GM12865 (cell line): ENCODE data around the gene CETN2.
"Not testable (repeated sequence)": the region's sequence is repeated elsewhere in the genome, so short reads cannot be mapped to it uniquely, and the experiment has no call there.

Source experiments
- DNase-seq: peaks from one replicate; pipeline ENCODE4 v3.0.0; 2010; ENCODE audit warnings: low read depth
- H3K4me3 ChIP-seq: 2 replicates; pipeline ENCODE4 v1.5.1; 2011; ENCODE audit warnings: mild to moderate bottlenecking, low read depth, low read length, control low read depth
- CTCF ChIP-seq: IDR thresholded peaks from 2 replicates; pipeline ENCODE4 v1.5.1; 2011; ENCODE audit warnings: low read length, control low read depth, low read depth, inconsistent platforms; ENCODE audit not compliant: insufficient read depth; ENCODE audit errors: missing control alignments

The CETN2 gene

GRCh38 chrX:152847281-152847680, 16.7 kb upstream of the CETN2 start:
- DNase-seq, result no peak
- no peak overlapping the region for H3K4me3 ChIP-seq
- TF ChIP-seq CTCF, result no peak

DNA sequence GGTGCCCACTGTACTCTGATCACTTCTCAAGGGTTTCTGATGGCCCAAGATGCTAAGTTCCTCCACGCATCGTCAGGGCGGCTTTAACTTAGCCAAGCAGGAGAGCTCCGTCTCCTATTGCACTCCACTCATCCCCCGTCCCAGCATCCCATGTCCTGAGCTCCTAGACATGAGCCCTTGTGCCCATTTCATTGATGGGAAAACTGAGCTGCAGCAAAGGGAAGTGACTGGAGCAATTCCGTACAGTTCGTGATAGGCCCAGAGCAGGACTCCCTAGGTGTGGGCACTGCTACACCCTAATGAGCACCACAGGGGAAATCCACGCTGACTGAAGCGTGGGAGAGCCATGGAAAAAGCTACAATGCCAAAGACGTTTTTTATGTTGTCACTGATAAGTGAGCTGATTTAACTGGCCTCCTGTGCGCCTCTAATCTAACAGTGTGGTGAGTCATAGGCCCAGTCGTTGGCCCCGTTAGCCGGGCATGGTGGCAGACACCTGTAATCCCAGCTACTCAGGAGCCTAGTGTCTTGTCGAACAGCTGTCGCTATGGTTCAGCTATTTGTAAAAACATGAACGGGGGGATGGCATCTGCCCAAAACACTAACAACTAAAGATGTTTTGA, 15.2 kb upstream of the CETN2 start:
- TF ChIP-seq CTCF, result no peak
- no peak for DNase-seq
- no peak overlapping the region for H3K4me3 ChIP-seq

DNA sequence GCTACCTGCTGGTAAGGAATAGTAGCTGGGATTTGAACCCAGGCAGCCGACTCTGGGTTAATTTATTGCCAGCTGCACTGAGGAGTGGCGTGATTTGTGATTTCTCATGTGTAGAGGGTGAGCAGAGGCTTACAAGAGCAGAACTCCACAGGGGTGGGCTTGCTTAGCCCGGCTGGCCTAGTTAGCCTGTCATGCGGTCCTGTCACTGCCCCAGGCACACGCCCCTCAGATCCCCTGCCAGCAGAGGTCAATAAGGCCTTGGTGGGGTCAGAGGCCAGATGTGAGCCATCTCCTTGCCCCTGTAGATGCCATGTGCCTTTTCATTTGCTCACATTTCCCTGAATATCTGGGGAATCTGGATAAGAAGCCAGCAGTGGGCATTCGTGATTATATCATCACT, 13.7 kb upstream of the CETN2 start:
- no peak for DNase-seq
- no peak for TF ChIP-seq CTCF
- H3K4me3 ChIP-seq, result no peak overlapping the region

DNA sequence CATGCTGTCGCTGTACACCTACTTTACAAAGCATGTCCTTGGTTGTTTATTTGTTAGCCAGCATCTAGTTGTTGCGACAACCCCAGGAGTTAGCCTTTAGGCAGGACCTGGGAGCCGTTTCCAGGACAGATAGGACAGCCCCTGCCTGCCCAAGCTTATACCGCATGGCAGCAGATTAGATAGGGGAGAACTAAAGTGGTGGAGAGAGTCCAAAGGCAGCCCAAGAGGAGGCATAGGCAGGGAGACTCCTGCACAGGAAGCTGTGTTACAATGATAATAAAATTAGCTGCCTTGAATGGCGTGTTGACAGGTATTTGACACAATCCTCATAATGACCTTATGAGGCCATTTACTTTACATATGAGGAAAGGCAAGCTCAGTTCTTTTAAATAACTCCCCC, 13.3 kb upstream of the CETN2 start:
- DNase-seq, result no peak
- no peak for TF ChIP-seq CTCF
- H3K4me3 ChIP-seq, result no peak overlapping the region

GRCh38 chrX:152842772-152843338, 12.3 kb upstream of the CETN2 start:
- no peak for TF ChIP-seq CTCF
- no peak for DNase-seq
- no peak overlapping the region for H3K4me3 ChIP-seq

GRCh38 chrX:152835470-152835869, 4.9 kb upstream of the CETN2 start:
- DNase-seq, H3K4me3 ChIP-seq: not testable (repeated sequence)

DNA sequence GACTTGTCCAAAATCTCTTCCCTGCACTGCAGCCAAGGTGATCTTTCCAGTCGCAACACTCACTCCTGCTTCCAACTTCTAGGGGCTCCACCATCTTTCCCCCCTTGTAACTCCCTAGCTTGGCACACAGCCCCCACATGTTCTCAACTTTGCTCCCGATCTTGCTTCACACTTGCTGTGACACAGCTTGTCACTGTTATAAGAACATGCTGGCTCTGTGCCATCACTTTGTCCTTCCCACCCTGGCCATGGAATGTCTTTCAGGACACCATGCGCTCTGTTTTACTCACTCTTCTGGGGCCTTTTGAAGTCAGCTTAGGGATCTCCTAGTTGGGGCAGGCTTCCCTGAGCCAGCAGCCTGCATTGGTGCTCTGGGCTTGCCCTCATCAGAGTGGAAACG, 2.8 kb upstream of the CETN2 start:
- H3K4me3 ChIP-seq, result no peak overlapping the region
- DNase-seq, result no peak
- TF ChIP-seq CTCF, result no peak

GRCh38 chrX:152832520-152832919, 2.0 kb upstream of the CETN2 start:
- TF ChIP-seq CTCF, result no peak
- no peak overlapping the region for H3K4me3 ChIP-seq
- no peak for DNase-seq
